Stimulated activated memory B cell treated with anti-CD40 and anti-IgM and Interleukin-4, amounts not matched to agents 10 μg/mL and 1 μg/mL and 100 μg/mL, for 72 hours (primary cell): ENCODE results near the gene TRPM4.
A peak's percentile ranks its signal among the peaks of the same experiment; 100 is the strongest.
"Not testable (repeated sequence)": the region's sequence is repeated elsewhere in the genome, so short reads cannot be mapped to it uniquely, and the experiment has no call there.

Experiments
- ATAC-seq: fragments of 150-1000 bp; cut with Tn5 transposase; 2 replicates; pipeline ENCODE4 v1.10.0; 2021
- H3K27ac Mint-ChIP-seq: one replicate; pipeline ENCODE4 v1.8.0; 2022; ENCODE audit warnings: mild to moderate bottlenecking, mixed read lengths
- H3K27me3 Mint-ChIP-seq: one replicate; pipeline ENCODE4 v1.8.0; 2022; ENCODE audit warnings: mixed read lengths
- H3K36me3 Mint-ChIP-seq: one replicate; pipeline ENCODE4 v1.8.0; 2022; ENCODE audit warnings: mixed read lengths
- H3K4me1 Mint-ChIP-seq: one replicate; pipeline ENCODE4 v1.8.0; 2022; ENCODE audit warnings: mixed read lengths
- H3K4me3 Mint-ChIP-seq: one replicate; pipeline ENCODE4 v1.8.0; 2022; ENCODE audit warnings: mild to moderate bottlenecking, moderate library complexity, mixed read lengths
- H3K9me3 Mint-ChIP-seq: one replicate; pipeline ENCODE4 v1.8.0; 2022; ENCODE audit warnings: mixed read lengths

TRPM4 gene

GRCh38 chr19:49213791-49214190 is 56.2 kb downstream of the TRPM4 start:
- Mint-ChIP-seq H3K9me3 (no peaks in the 10 kb centered on the region), H3K27me3 (no peaks in the 10 kb centered on the region), H3K36me3 (no peaks in the 10 kb centered on the region), H3K27ac (no peak overlapping the region), H3K4me3 (no peak overlapping the region), H3K4me1 (peaks cover 35% of the 10 kb centered on the region)
- ATAC-seq = no peak

GRCh38 chr19:49214701-49215100 is 57.1 kb downstream of the TRPM4 start:
- peak; percentile 79 for ATAC-seq
- Mint-ChIP-seq H3K36me3 (no peaks in the 10 kb centered on the region), H3K9me3 (no peaks in the 10 kb centered on the region)

GRCh38 chr19:49216071-49216470 is 58.5 kb downstream of the TRPM4 start:
- no peaks in the 10 kb centered on the region for H3K9me3 Mint-ChIP-seq
- H3K4me3 Mint-ChIP-seq = no peak overlapping the region
- H3K36me3 Mint-ChIP-seq = no peaks in the 10 kb centered on the region
- H3K27ac Mint-ChIP-seq = no peak overlapping the region
- no peak for ATAC-seq
- H3K27me3 Mint-ChIP-seq = no peaks in the 10 kb centered on the region
- peaks cover 26% of the 10 kb centered on the region for H3K4me1 Mint-ChIP-seq

More at GRCh38 chr19:49214701-49215100, 57.1 kb downstream of the TRPM4 start:
- peaks cover 34% of the 10 kb centered on the region for H3K4me1 Mint-ChIP-seq
- H3K4me3 Mint-ChIP-seq = no peak overlapping the region
- no peak overlapping the region for H3K27ac Mint-ChIP-seq
- no peaks in the 10 kb centered on the region for H3K27me3 Mint-ChIP-seq

GRCh38 chr19:49217382-49217781 is 59.8 kb downstream of the TRPM4 start:
- ATAC-seq = no peak
- Mint-ChIP-seq H3K4me1 (peaks cover 14% of the 10 kb centered on the region), H3K9me3 (no peaks in the 10 kb centered on the region), H3K4me3 (no peak overlapping the region), H3K27ac (no peak overlapping the region), H3K36me3 (no peaks in the 10 kb centered on the region), H3K27me3 (peaks cover 4% of the 10 kb centered on the region)

GRCh38 chr19:49222011-49222410 is 64.4 kb downstream of the TRPM4 start:
- H3K27me3 Mint-ChIP-seq = peaks cover 30% of the 10 kb centered on the region
- H3K27ac Mint-ChIP-seq = no peak overlapping the region
- H3K4me1 Mint-ChIP-seq = peaks cover 8% of the 10 kb centered on the region
- no peak for ATAC-seq
- H3K36me3 Mint-ChIP-seq = no peaks in the 10 kb centered on the region
- H3K9me3 Mint-ChIP-seq = no peaks in the 10 kb centered on the region
- H3K4me3 Mint-ChIP-seq = no peak overlapping the region

GRCh38 chr19:49222528-49222927 is 64.9 kb downstream of the TRPM4 start:
- Mint-ChIP-seq H3K4me1 (peaks cover 8% of the 10 kb centered on the region), H3K36me3 (no peaks in the 10 kb centered on the region), H3K9me3 (no peaks in the 10 kb centered on the region), H3K27ac (no peak overlapping the region), H3K27me3 (peaks cover 30% of the 10 kb centered on the region), H3K4me3 (no peak overlapping the region)
- ATAC-seq = no peak

GRCh38 chr19:49223472-49223871 is 65.9 kb downstream of the TRPM4 start:
- Mint-ChIP-seq H3K36me3 (no peaks in the 10 kb centered on the region), H3K27me3 (peaks cover 30% of the 10 kb centered on the region), H3K27ac (no peak overlapping the region), H3K4me1 (peaks cover 8% of the 10 kb centered on the region), H3K4me3 (no peak overlapping the region), H3K9me3 (no peaks in the 10 kb centered on the region)
- no peak for ATAC-seq

GRCh38 chr19:49224441-49224840 is 66.8 kb downstream of the TRPM4 start:
- H3K4me1 Mint-ChIP-seq, H3K4me3 Mint-ChIP-seq, H3K27ac Mint-ChIP-seq: not testable (repeated sequence)

GRCh38 chr19:49224879-49225278 is 67.3 kb downstream of the TRPM4 start:
- H3K4me1 Mint-ChIP-seq = peaks cover 8% of the 10 kb centered on the region
- no peak overlapping the region for H3K4me3 Mint-ChIP-seq
- no peak overlapping the region for H3K27ac Mint-ChIP-seq
- H3K27me3 Mint-ChIP-seq = peaks cover 30% of the 10 kb centered on the region
- H3K36me3 Mint-ChIP-seq = no peaks in the 10 kb centered on the region
- peak; percentile 62 for ATAC-seq
- no peaks in the 10 kb centered on the region for H3K9me3 Mint-ChIP-seq

More at GRCh38 chr19:49224441-49224840, 66.8 kb downstream of the TRPM4 start:
- peaks cover 30% of the 10 kb centered on the region for H3K27me3 Mint-ChIP-seq
- H3K36me3 Mint-ChIP-seq, H3K9me3 Mint-ChIP-seq, ATAC-seq: not testable (repeated sequence)

GRCh38 chr19:49229416-49229815 is 71.8 kb downstream of the TRPM4 start:
- Mint-ChIP-seq H3K27ac (no peak overlapping the region), H3K4me3 (no peak overlapping the region), H3K36me3 (no peaks in the 10 kb centered on the region), H3K9me3 (no peaks in the 10 kb centered on the region), H3K4me1 (peaks cover 17% of the 10 kb centered on the region), H3K27me3 (peaks cover 15% of the 10 kb centered on the region)
- no peak for ATAC-seq

GRCh38 chr19:49231389-49231788 is 73.8 kb downstream of the TRPM4 start:
- H3K4me1 Mint-ChIP-seq = peaks cover 9% of the 10 kb centered on the region
- peaks cover 6% of the 10 kb centered on the region for H3K27me3 Mint-ChIP-seq
- H3K4me3 Mint-ChIP-seq = no peak overlapping the region
- H3K36me3 Mint-ChIP-seq = no peaks in the 10 kb centered on the region
- ATAC-seq = peak; percentile 82
- no peaks in the 10 kb centered on the region for H3K9me3 Mint-ChIP-seq
- H3K27ac Mint-ChIP-seq = peak overlapping the region; percentile 11

- ATAC-seq = peak; percentile 91
- Mint-ChIP-seq H3K4me1 (peaks cover 9% of the 10 kb centered on the region), H3K4me3 (no peak overlapping the region), H3K27ac (peak overlapping the region; percentile 11), H3K36me3 (no peaks in the 10 kb centered on the region), H3K27me3 (peaks cover 5% of the 10 kb centered on the region), H3K9me3 (no peaks in the 10 kb centered on the region)
These were observed 74.2 kb downstream of the TRPM4 start for GRCh38 chr19:49231804-49232203.

- Mint-ChIP-seq H3K9me3 (no peaks in the 10 kb centered on the region), H3K36me3 (no peaks in the 10 kb centered on the region), H3K27ac (no peak overlapping the region)
These were observed 75.6 kb downstream of the TRPM4 start for GRCh38 chr19:49233163-49233562.

GRCh38 chr19:49241769-49242168 is 84.2 kb downstream of the TRPM4 start:
- Mint-ChIP-seq H3K36me3 (no peaks in the 10 kb centered on the region), H3K27me3 (peaks cover 13% of the 10 kb centered on the region), H3K27ac (no peak overlapping the region), H3K9me3 (no peaks in the 10 kb centered on the region), H3K4me1 (no peaks in the 10 kb centered on the region), H3K4me3 (no peak overlapping the region)
- ATAC-seq = no peak

More at GRCh38 chr19:49233163-49233562, 75.6 kb downstream of the TRPM4 start:
- Mint-ChIP-seq H3K27me3 (peaks cover 12% of the 10 kb centered on the region), H3K4me3 (no peak overlapping the region), H3K4me1 (peaks cover 9% of the 10 kb centered on the region)
- ATAC-seq = no peak

- no peak for ATAC-seq
- Mint-ChIP-seq H3K4me3 (no peak overlapping the region), H3K27me3 (peaks cover 7% of the 10 kb centered on the region), H3K4me1 (no peaks in the 10 kb centered on the region), H3K9me3 (no peaks in the 10 kb centered on the region), H3K36me3 (no peaks in the 10 kb centered on the region), H3K27ac (no peak overlapping the region)
These were observed 85.5 kb downstream of the TRPM4 start for GRCh38 chr19:49243129-49243528.

- no peak for ATAC-seq
- Mint-ChIP-seq H3K4me1 (no peaks in the 10 kb centered on the region), H3K27ac (no peak overlapping the region)
These were observed 86.1 kb downstream of the TRPM4 start for GRCh38 chr19:49243726-49244125.

GRCh38 chr19:49244256-49244655 is 86.7 kb downstream of the TRPM4 start:
- peaks cover under 1% of the 10 kb centered on the region for H3K27me3 Mint-ChIP-seq
- no peak overlapping the region for H3K27ac Mint-ChIP-seq
- no peaks in the 10 kb centered on the region for H3K4me1 Mint-ChIP-seq
- no peaks in the 10 kb centered on the region for H3K9me3 Mint-ChIP-seq
- H3K4me3 Mint-ChIP-seq = no peak overlapping the region
- no peak for ATAC-seq
- H3K36me3 Mint-ChIP-seq = no peaks in the 10 kb centered on the region

More at GRCh38 chr19:49243726-49244125, 86.1 kb downstream of the TRPM4 start:
- Mint-ChIP-seq H3K4me3 (no peak overlapping the region), H3K9me3 (no peaks in the 10 kb centered on the region), H3K36me3 (no peaks in the 10 kb centered on the region), H3K27me3 (peaks cover under 1% of the 10 kb centered on the region)
